Esophagus muscularis mucosa (tissue), 4 donors: Measurements from ENCODE around the gene ASGR1. TPM values are rescaled to one million over a fixed set of nuclear protein-coding genes. Genes with fewer than 3 reads are reported as not detected.
"Not testable (repeated sequence)": the region's sequence is repeated elsewhere in the genome, so short reads cannot be mapped to it uniquely, and the experiment has no call there.

ENCODE experiments used
- DNase-seq: peaks from one replicate; pipeline ENCODE4 v3.0.0-alpha.2; 2017; ENCODE audit errors: extremely low spot score
- H3K27ac ChIP-seq, 4 donors: fragments of 200-600 bp; sonication (generic); replicated peaks in 1 of 4; 1 replicate in 3 of 4; 2 replicates in 1 of 4; pipeline ENCODE4 v1.5.1; 2016 to 2019; ENCODE audit warnings: mild to moderate bottlenecking in 1 of 4
- H3K27me3 ChIP-seq, 4 donors: fragments of 200-600 bp; sonication (generic); one replicate each; pipeline versions ENCODE4 v1.5.1 to v1.6.0; 2016 to 2019
- H3K36me3 ChIP-seq, 4 donors: fragments of 200-600 bp; sonication (generic); one replicate each; pipeline ENCODE4 v1.5.1; 2016 to 2019
- H3K4me1 ChIP-seq, 4 donors: fragments of 200-600 bp; sonication (generic); one replicate each; pipeline ENCODE4 v1.5.1; 2016 to 2019
- H3K4me3 ChIP-seq, 4 donors: fragments of 200-600 bp; sonication (generic); 1 replicate in 2 of 4; 2 replicates in 2 of 4; pipeline ENCODE4 v1.5.1; 2016 to 2019; ENCODE audit warnings: mild to moderate bottlenecking in 4 of 4, moderate library complexity in 1 of 4
- H3K9me3 ChIP-seq, 4 donors: fragments of 200-600 bp; sonication (generic); 1 replicate in 3 of 4; 2 replicates in 1 of 4; pipeline ENCODE4 v1.5.1; 2016 to 2019
- EP300 ChIP-seq: sonication (generic); formaldehyde crosslinking; IDR thresholded peaks from one replicate; pipeline ENCODE4 v1.6.1; 2017; ENCODE audit warnings: antibody characterized with exemption
- POLR2A ChIP-seq: fragments of 450-650 bp; IDR thresholded peaks from one replicate; pipeline ENCODE4 v1.6.1; 2017; ENCODE audit warnings: antibody characterized with exemption, moderate library complexity, mild to moderate bottlenecking, low read depth
- POLR2AphosphoS5 ChIP-seq, 2 donors: sonication (generic); formaldehyde crosslinking; IDR thresholded peaks; one replicate each; pipeline ENCODE4 v1.6.1; 2017; ENCODE audit warnings: antibody characterized with exemption in 2 of 2
- WGBS: methylation state at CpG from one replicate; pipeline ENCODE4 v1.1.5; 2018; 5-methylcytosine and 5-hydroxymethylcytosine counted together
- intact Hi-C: fragments of 100-400 bp; cut with DNase I; formaldehyde crosslinking; loops from one replicate; pipeline ENCODE4 v1.15.1; 2023
- total RNA-seq, 4 donors: library from RNA; depleted of rRNA; stranded (reverse); fragments of >200 nt; gene quantifications; one replicate each; pipeline versions ENCODE4 v1.1.0 to v1.2.1, GENCODE V29; 2016
- TF ChIP-seq, protein P1 (sequence below), 3 experiments: fragments of 200-600 bp in 2 of 3; fragments of 450-650 bp in 1 of 3; sonication (generic) in 2 of 3; IDR thresholded peaks; one replicate each; pipeline ENCODE4 v1.5.1; 2017 to 2019; ENCODE audit warnings: antibody characterized with exemption in 3 of 3, mild to moderate bottlenecking in 2 of 3, moderate library complexity in 1 of 3

The ASGR1 gene
- total RNA-seq, 4 donors from 2014 or later, result 0.52 to 2.5 TPM; not detected in 2

DNA sequence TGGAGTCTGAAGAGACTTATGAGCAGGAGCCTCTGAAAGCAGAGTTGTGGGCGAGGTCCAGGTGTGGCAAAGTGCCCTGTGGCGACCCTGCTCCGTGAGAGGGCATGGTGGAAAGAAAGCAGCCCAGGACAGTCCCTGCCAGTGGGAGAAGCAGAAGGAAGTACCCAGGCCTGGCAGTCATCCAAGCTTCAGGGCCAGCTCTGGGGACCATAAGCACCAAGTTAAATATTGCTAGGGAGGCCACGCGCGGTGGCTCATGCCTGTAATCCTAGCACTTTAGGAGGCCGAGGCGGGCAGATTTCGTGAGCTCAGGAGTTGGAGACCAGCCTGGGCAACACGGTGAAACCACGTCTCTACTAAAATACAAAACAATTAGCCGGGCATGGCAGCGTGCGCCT lies 4.9 kb upstream of the ASGR1 start:
- DNase-seq, result no peak
- intact Hi-C loops, result no loop called here
- TF ChIP-seq, protein P1, sequence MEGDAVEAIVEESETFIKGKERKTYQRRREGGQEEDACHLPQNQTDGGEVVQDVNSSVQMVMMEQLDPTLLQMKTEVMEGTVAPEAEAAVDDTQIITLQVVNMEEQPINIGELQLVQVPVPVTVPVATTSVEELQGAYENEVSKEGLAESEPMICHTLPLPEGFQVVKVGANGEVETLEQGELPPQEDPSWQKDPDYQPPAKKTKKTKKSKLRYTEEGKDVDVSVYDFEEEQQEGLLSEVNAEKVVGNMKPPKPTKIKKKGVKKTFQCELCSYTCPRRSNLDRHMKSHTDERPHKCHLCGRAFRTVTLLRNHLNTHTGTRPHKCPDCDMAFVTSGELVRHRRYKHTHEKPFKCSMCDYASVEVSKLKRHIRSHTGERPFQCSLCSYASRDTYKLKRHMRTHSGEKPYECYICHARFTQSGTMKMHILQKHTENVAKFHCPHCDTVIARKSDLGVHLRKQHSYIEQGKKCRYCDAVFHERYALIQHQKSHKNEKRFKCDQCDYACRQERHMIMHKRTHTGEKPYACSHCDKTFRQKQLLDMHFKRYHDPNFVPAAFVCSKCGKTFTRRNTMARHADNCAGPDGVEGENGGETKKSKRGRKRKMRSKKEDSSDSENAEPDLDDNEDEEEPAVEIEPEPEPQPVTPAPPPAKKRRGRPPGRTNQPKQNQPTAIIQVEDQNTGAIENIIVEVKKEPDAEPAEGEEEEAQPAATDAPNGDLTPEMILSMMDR (IDR thresholded peaks at IDR 0.05), result no peak
- no peak for TF ChIP-seq POLR2AphosphoS5 (IDR thresholded peaks at IDR 0.05)
- TF ChIP-seq EP300, result no peak
- TF ChIP-seq POLR2A, result no peak
- Histone ChIP-seq H3K9me3 (no peaks in the 10 kb centered on the region), H3K27ac (no peak overlapping the region), H3K27me3 (peaks cover 0 to 3% (median 0%) of the 10 kb centered on the region in 4 donors), H3K4me1 (no peaks in the 10 kb centered on the region), H3K4me3 (no peak overlapping the region), H3K36me3 (no peaks in the 10 kb centered on the region)
- WGBS, result 74% methylated on average over 14 of the region's 14 CpGs

DNA sequence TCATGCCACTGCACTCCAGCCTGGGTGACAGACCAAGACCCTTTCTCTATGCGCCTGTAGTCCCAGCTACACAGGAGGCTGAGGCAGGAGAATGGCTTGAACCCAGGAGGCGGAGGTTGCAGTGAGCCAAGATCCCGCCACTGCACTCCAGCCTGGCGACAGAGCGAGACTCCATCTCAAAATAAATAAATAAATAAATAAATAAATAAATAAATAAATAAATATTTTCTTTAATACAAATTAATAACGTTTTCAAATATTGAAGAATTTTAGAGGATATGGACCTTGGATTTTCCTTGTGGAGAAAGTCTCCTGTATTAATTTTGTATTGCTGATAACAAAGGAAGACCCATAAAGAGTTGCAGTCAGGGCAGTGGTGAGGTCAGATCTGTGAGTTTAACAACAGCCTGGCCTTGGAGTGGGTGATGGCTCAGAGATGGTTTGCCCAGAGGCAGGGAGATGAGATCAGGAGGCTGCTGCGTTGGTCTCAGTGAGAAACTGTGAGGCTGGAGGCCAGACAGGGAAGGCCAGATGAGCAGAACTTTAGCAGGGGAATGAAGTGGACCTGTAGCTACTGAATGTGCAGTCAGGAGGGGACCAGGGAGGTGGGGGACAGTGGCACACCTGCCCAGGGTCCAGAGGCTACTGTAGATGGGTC lies 4.4 kb upstream of the ASGR1 start:
- Histone ChIP-seq H3K4me3 (no peak overlapping the region), H3K36me3 (no peaks in the 10 kb centered on the region), H3K9me3 (no peaks in the 10 kb centered on the region), H3K27me3 (peaks cover 0 to 7% (median 0%) of the 10 kb centered on the region in 4 donors), H3K4me1 (no peaks in the 10 kb centered on the region), H3K27ac (no peak overlapping the region)
- 88% methylated on average over 7 of the region's 7 CpGs for WGBS
- DNase-seq, result no peak
- TF ChIP-seq EP300 (no peak), POLR2A (no peak)
- TF ChIP-seq, protein P1 (IDR thresholded peaks at IDR 0.05), result no peak
- intact Hi-C loops, result no loop called here

DNA sequence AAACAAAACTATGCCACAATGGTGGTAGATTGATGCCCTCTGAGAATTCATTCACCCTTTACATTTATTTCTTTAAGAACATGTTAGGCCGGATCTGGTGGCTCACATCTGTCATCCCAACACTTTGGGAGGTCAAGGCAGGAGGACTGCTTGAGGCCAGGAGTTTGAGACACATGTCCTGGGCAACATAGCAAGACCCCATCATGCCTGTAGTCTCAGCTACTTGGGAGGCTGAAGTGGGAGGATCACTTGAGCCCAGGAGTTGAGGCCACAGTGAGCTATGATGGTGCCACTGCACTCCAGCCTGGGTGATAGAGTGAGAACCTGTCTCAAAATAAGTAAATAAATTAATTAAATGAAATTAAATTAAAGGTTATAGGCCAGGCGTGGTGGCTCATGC lies 2.9 kb upstream of the ASGR1 start:
- DNase-seq, intact Hi-C loops: not testable (repeated sequence)

DNA sequence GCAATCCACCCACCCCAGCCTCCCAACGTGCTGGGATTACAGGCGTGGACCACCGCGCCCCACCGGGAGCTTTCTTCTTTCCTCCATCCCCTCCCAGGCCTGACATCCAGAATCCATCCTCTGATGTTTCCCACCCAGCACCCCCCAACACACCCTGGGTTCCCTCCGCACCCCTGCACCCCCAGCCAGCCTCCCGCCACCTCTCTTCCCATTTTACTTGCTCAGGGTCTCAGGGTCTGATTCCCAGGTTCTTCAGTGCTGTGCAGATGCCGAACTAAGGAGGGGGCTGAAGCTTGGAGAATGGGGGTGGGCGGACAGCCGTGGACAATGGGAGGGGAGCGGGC lies 225 bp downstream of the ASGR1 start:
- no peak overlapping the region for H3K4me3 ChIP-seq
- 84% methylated on average over 11 of the region's 11 CpGs for WGBS
- intact Hi-C loops, result loop anchor here (5.0 kb wide), 1 partner anchor 42 kb away; no protein-coding TSS in a partner anchor
- no peaks in the 10 kb centered on the region for H3K9me3 ChIP-seq
- TF ChIP-seq POLR2A, result no peak
- no peak for TF ChIP-seq POLR2AphosphoS5 (IDR thresholded peaks at IDR 0.05)
- TF ChIP-seq, protein P1 (IDR thresholded peaks at IDR 0.05), result no peak
- TF ChIP-seq EP300, result no peak
- H3K27ac ChIP-seq, result no peak overlapping the region
- peaks cover 12 to 23% (median 22%) of the 10 kb centered on the region in 4 donors for H3K4me1 ChIP-seq
- no peak for DNase-seq
- H3K27me3 ChIP-seq, result peaks cover 0 to 52% (median 16%) of the 10 kb centered on the region in 4 donors
- H3K36me3 ChIP-seq, result no peaks in the 10 kb centered on the region

More for the DNA sequence above, 2.9 kb upstream of the ASGR1 start:
- H3K9me3 ChIP-seq, H3K27ac ChIP-seq, H3K36me3 ChIP-seq, H3K4me3 ChIP-seq: not testable (repeated sequence)
- WGBS, result 91% methylated on average over 2 of the region's 2 CpGs
- Histone ChIP-seq H3K27me3 (peaks cover 0 to 22% (median 10%) of the 10 kb centered on the region in 4 donors), H3K4me1 (peaks cover 9 to 12% (median 12%) of the 10 kb centered on the region in 4 donors)

DNA sequence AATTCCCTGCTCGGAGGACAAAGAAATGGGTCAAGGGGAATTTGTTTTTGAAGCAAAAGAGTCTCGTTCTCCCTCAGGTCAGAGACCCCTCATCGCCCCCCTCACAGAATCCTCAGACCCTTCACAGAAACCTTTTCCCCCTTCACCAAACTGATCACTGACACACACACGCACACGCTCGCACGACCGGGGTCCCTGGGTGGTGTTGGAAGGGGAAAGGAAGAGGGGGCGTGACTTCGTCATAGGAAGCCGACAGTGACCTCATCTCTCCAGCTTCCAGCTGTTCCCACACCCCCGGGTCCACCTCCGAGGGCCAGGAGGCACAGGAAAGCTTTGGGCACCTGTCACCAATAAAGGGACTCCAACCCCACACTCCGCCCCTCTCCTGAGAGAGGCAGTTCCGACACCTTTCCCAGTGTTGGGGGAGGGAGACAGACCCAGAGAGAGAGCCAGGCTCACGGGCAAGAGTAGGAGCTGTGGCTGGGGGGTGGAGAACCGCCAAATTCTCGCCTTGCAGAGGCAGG lies 1.2 kb downstream of the ASGR1 start:
- Histone ChIP-seq H3K27me3 (peaks cover 0 to 62% (median 18%) of the 10 kb centered on the region in 4 donors), H3K4me3 (peak overlapping the region; percentile 35 to 55 (median 43)), H3K9me3 (no peaks in the 10 kb centered on the region), H3K36me3 (no peaks in the 10 kb centered on the region), H3K27ac (no peak overlapping the region), H3K4me1 (peaks cover 12 to 25% (median 23%) of the 10 kb centered on the region in 4 donors)
- WGBS, result 13% methylated on average over 14 of the region's 18 CpGs
- intact Hi-C loops, result loop anchor here (2.0 to 5.0 kb wide), 2 partner anchors 41 to 129 kb away; no protein-coding TSS in a partner anchor
- no peak for DNase-seq
- TF ChIP-seq EP300 (no peak), POLR2AphosphoS5 (IDR thresholded peaks at IDR 0.05) (no peak), POLR2A (no peak)
- TF ChIP-seq, protein P1 (IDR thresholded peaks at IDR 0.05), result no peak
